GM19035 (cell line): Measurements from ENCODE around the gene NSUN5.
"Not testable (repeated sequence)": the region's sequence is repeated elsewhere in the genome, so short reads cannot be mapped to it uniquely, and the experiment has no call there.

ENCODE experiments used
- ATAC-seq: cut with Tn5 transposase; IDR thresholded peaks from one replicate; pipeline ENCODE4 v1.9.1; 2021; ENCODE audit not compliant: unreplicated experiment

The NSUN5 gene

GRCh38 chr7:73327449-73327848, 18.8 kb upstream of the NSUN5 start:
- ATAC-seq, result not testable (repeated sequence)

- not testable (repeated sequence) for ATAC-seq
Observed at GRCh38 chr7:73325424-73325823, 16.8 kb upstream of the NSUN5 start.

- not testable (repeated sequence) for ATAC-seq
Observed at GRCh38 chr7:73324081-73324845, 15.6 kb upstream of the NSUN5 start.

GRCh38 chr7:73323434-73324080, 14.9 kb upstream of the NSUN5 start:
- not testable (repeated sequence) for ATAC-seq

GRCh38 chr7:73320009-73320408, 11.4 kb upstream of the NSUN5 start:
- ATAC-seq, result not testable (repeated sequence)

GRCh38 chr7:73319541-73319940, 10.9 kb upstream of the NSUN5 start:
- ATAC-seq, result not testable (repeated sequence)

GRCh38 chr7:73318656-73319204, 10.1 kb upstream of the NSUN5 start:
- ATAC-seq, result not testable (repeated sequence)

- ATAC-seq, result no peak
Observed at GRCh38 chr7:73316521-73316920, 7.9 kb upstream of the NSUN5 start.

- no peak for ATAC-seq
Observed at GRCh38 chr7:73314271-73314670, 5.6 kb upstream of the NSUN5 start.

GRCh38 chr7:73313521-73313906, 4.9 kb upstream of the NSUN5 start:
- no peak for ATAC-seq

GRCh38 chr7:73312831-73313520, 4.3 kb upstream of the NSUN5 start:
- no peak for ATAC-seq

GRCh38 chr7:73311421-73311820, 2.8 kb upstream of the NSUN5 start:
- not testable (repeated sequence) for ATAC-seq

- peak; percentile 30 for ATAC-seq
Observed at GRCh38 chr7:73308074-73308664, 457 bp downstream of the NSUN5 start.

- ATAC-seq, result no peak
Observed at GRCh38 chr7:73307436-73307835, 1.2 kb downstream of the NSUN5 start.

- not testable (repeated sequence) for ATAC-seq
Observed at GRCh38 chr7:73304612-73305387, 3.8 kb downstream of the NSUN5 start.

GRCh38 chr7:73304071-73304470, 4.6 kb downstream of the NSUN5 start:
- no peak for ATAC-seq

- ATAC-seq, result no peak
Observed at GRCh38 chr7:73303546-73303945, 5.1 kb downstream of the NSUN5 start.

GRCh38 chr7:73302846-73303245, 5.8 kb downstream of the NSUN5 start:
- ATAC-seq, result not testable (repeated sequence)

GRCh38 chr7:73301108-73301507, 7.5 kb downstream of the NSUN5 start:
- ATAC-seq, result not testable (repeated sequence)

- ATAC-seq, result not testable (repeated sequence)
Observed at GRCh38 chr7:73299812-73300211, 8.8 kb downstream of the NSUN5 start.
